Liver (tissue), 9 donors: Measurements from ENCODE around the gene PFKL. TPM values are rescaled to one million over a fixed set of nuclear protein-coding genes. Genes with fewer than 3 reads are reported as not detected.
"Not testable (repeated sequence)": the region's sequence is repeated elsewhere in the genome, so short reads cannot be mapped to it uniquely, and the experiment has no call there.

Source experiments
- DNase-seq: peaks from one replicate; pipeline ENCODE4 v3.0.0-alpha.2; 2017; ENCODE audit warnings: low spot score
- H3K27ac ChIP-seq, 2 donors: one replicate each; pipeline ENCODE4 v1.7.0; 2013; ENCODE audit warnings: inconsistent platforms in 2 of 2, low read length in 2 of 2, control low read depth in 1 of 2, low read depth in 1 of 2, mild to moderate bottlenecking in 1 of 2
- H3K27me3 ChIP-seq, 4 donors: one replicate each; pipeline versions ENCODE4 v1.6.1 to v1.7.0; 2013; ENCODE audit warnings: low read length in 3 of 4, inconsistent platforms in 1 of 4, mild to moderate bottlenecking in 1 of 4, moderate library complexity in 1 of 4; ENCODE audit not compliant: control insufficient read depth in 4 of 4, insufficient read depth in 4 of 4
- H3K36me3 ChIP-seq, 4 donors: one replicate each; pipeline versions ENCODE4 v1.6.1 to v1.7.0; 2013; ENCODE audit warnings: low read length in 3 of 4, mild to moderate bottlenecking in 3 of 4, low read depth in 1 of 4, moderate library complexity in 1 of 4; ENCODE audit not compliant: control insufficient read depth in 4 of 4, insufficient read depth in 3 of 4
- H3K4me1 ChIP-seq, 4 donors: one replicate each; pipeline versions ENCODE4 v1.6.1 to v1.7.0; 2013; ENCODE audit warnings: low read length in 3 of 4, mild to moderate bottlenecking in 3 of 4, moderate library complexity in 1 of 4; ENCODE audit not compliant: control insufficient read depth in 4 of 4, insufficient read depth in 4 of 4
- H3K4me3 ChIP-seq, 3 donors: one replicate each; pipeline versions ENCODE4 v1.6.1 to v1.7.0; 2013; ENCODE audit warnings: low read length in 3 of 3, control low read depth in 1 of 3, low read depth in 1 of 3, mild to moderate bottlenecking in 1 of 3
- H3K9ac ChIP-seq, 2 donors: one replicate each; pipeline ENCODE4 v1.7.0; 2013; ENCODE audit warnings: low read length in 2 of 2, mild to moderate bottlenecking in 2 of 2, moderate library complexity in 2 of 2, control low read depth in 1 of 2, low read depth in 1 of 2
- H3K9me3 ChIP-seq, 4 donors: one replicate each; pipeline versions ENCODE4 v1.6.1 to v1.7.0; 2013; ENCODE audit warnings: low read length in 3 of 4; ENCODE audit not compliant: control insufficient read depth in 4 of 4
- ATF3 ChIP-seq: IDR thresholded peaks from 2 replicates; pipeline ENCODE4 v1.6.1; 2016; ENCODE audit warnings: antibody characterized with exemption
- CTCF ChIP-seq: fragments of 150-350 bp; IDR thresholded peaks from 2 replicates; pipeline ENCODE4 v1.5.1; 2017; ENCODE audit warnings: improper control_type of control experiment, low read depth, low read length; ENCODE audit not compliant: missing input control
- EGR1 ChIP-seq, 2 donors: IDR thresholded peaks; 2 replicates each; pipeline ENCODE4 v1.6.1; 2016 to 2018; ENCODE audit warnings: antibody characterized with exemption in 2 of 2, low read depth in 2 of 2
- FOXA1 ChIP-seq: IDR thresholded peaks from 2 replicates; pipeline ENCODE4 v1.6.1; 2016; ENCODE audit warnings: antibody characterized with exemption
- FOXA2 ChIP-seq: IDR thresholded peaks from 2 replicates; pipeline ENCODE4 v1.6.1; 2016; ENCODE audit warnings: antibody characterized with exemption
- HNF4A ChIP-seq, 2 donors: conservative IDR thresholded peaks; 2 replicates each; pipeline ENCODE4 v1.6.1; 2016; ENCODE audit warnings: antibody characterized with exemption in 2 of 2, mild to moderate bottlenecking in 2 of 2
- HNF4G ChIP-seq: IDR thresholded peaks from 2 replicates; pipeline ENCODE4 v1.6.1; 2016; ENCODE audit warnings: antibody characterized with exemption
- JUND ChIP-seq, 2 donors: IDR thresholded peaks; 2 replicates each; pipeline ENCODE4 v1.6.1; 2016; ENCODE audit warnings: antibody characterized with exemption in 2 of 2
- MAX ChIP-seq: IDR thresholded peaks from 2 replicates; pipeline ENCODE4 v1.6.1; 2016; ENCODE audit warnings: antibody characterized with exemption
- NR2F2 ChIP-seq: IDR thresholded peaks from 2 replicates; pipeline ENCODE4 v1.6.1; 2016; ENCODE audit warnings: antibody characterized with exemption
- RAD21 ChIP-seq, 2 donors: IDR thresholded peaks; 2 replicates each; pipeline ENCODE4 v1.6.1; 2016; ENCODE audit warnings: antibody characterized with exemption in 2 of 2, mild to moderate bottlenecking in 2 of 2
- REST ChIP-seq: IDR thresholded peaks from 2 replicates; pipeline ENCODE4 v1.6.1; 2016; ENCODE audit warnings: antibody characterized with exemption, mild to moderate bottlenecking
- TAF1 ChIP-seq: conservative IDR thresholded peaks from 2 replicates; pipeline ENCODE4 v1.6.1; 2016; ENCODE audit warnings: antibody characterized with exemption, mild to moderate bottlenecking
- ZBTB33 ChIP-seq: IDR thresholded peaks from 2 replicates; pipeline ENCODE4 v1.6.1; 2016; ENCODE audit warnings: antibody characterized with exemption
- WGBS: extraction: QIAGEN DNeasy Blood & Tissue Kit; methylation state at CpG from one replicate; pipeline ENCODE4 v1.1.7; 2013; 5-methylcytosine and 5-hydroxymethylcytosine counted together
- polyA plus RNA-seq, 2 donors: library from polyadenylated mRNA; stranded (reverse) in 1 of 2; unstranded in 1 of 2; fragments of 200-250 nt in 1 of 2; fragments of >200 nt in 1 of 2; fragmentation: Nextera tagmentation in 1 of 2; extraction: Ambion mirVana in 1 of 2; gene quantifications; one replicate each; pipeline versions ENCODE4 v1.2.1 to v1.2.3, GENCODE V29; 2013 to 2015
- total RNA-seq, 2 donors: library from RNA; depleted of rRNA; stranded (reverse); fragments of >200 nt; gene quantifications; one replicate each; pipeline ENCODE4 v1.2.3, GENCODE V29; 2014
- donor health status: healthy.
- donor health status: healthy.
- donor health status: healthy.
- donor health status: healthy.
- donor health status: healthy.

The PFKL gene
- total and polyA plus RNA-seq, 4 donors = 48.1 to 98.4 (median 81.0) TPM

GRCh38 chr21:44361903-44362302, 62.0 kb downstream of the PFKL start:
- 84% methylated on average over 5 of the region's 5 CpGs for WGBS
- H3K27me3 ChIP-seq, H3K27ac ChIP-seq, DNase-seq, H3K4me3 ChIP-seq, H3K36me3 ChIP-seq, H3K9ac ChIP-seq, H3K9me3 ChIP-seq, H3K4me1 ChIP-seq: not testable (repeated sequence)

- no peak for DNase-seq
- Histone ChIP-seq H3K27me3 (no peaks in the 10 kb centered on the region), H3K36me3 (no peaks in the 10 kb centered on the region), H3K9ac (no peak overlapping the region), H3K9me3 (no peaks in the 10 kb centered on the region), H3K4me1 (no peaks in the 10 kb centered on the region), H3K27ac (no peak overlapping the region), H3K4me3 (no peak overlapping the region)
- 99% methylated on average over 1 of the region's 1 CpG for WGBS
- no peak for TF ChIP-seq NR2F2
- no peak for TF ChIP-seq MAX
- no peak for TF ChIP-seq CTCF
- TF ChIP-seq ATF3 = no peak
- no peak for TF ChIP-seq TAF1
- TF ChIP-seq HNF4G = no peak
- no peak for TF ChIP-seq FOXA2
- no peak for TF ChIP-seq REST
- no peak for TF ChIP-seq FOXA1
- TF ChIP-seq EGR1 (IDR thresholded peaks at IDR 0.05; ENCODE audit: low read depth in 2 of 2) = no peak
- no peak for TF ChIP-seq JUND (IDR thresholded peaks at IDR 0.05)
Observed at GRCh38 chr21:44363278-44363677, 63.4 kb downstream of the PFKL start.

GRCh38 chr21:44364151-44365053, 64.5 kb downstream of the PFKL start:
- H3K36me3 ChIP-seq = no peaks in the 10 kb centered on the region
- no peak for DNase-seq
- H3K9me3 ChIP-seq = no peaks in the 10 kb centered on the region
- no peak overlapping the region for H3K27ac ChIP-seq
- no peak overlapping the region for H3K4me3 ChIP-seq
- no peaks in the 10 kb centered on the region for H3K4me1 ChIP-seq
- TF ChIP-seq ATF3 = no peak
- no peak for TF ChIP-seq HNF4G
- TF ChIP-seq MAX = no peak
- no peak for TF ChIP-seq NR2F2
- TF ChIP-seq HNF4A (conservative IDR thresholded peaks at IDR 0.05) = no peak
- TF ChIP-seq ZBTB33 = no peak
- no peak for TF ChIP-seq RAD21 (IDR thresholded peaks at IDR 0.05)
- TF ChIP-seq JUND (IDR thresholded peaks at IDR 0.05) = no peak
- TF ChIP-seq FOXA1 = no peak
- H3K9ac ChIP-seq = no peak overlapping the region
- 85% methylated on average over 22 of the region's 22 CpGs for WGBS
- H3K27me3 ChIP-seq = no peaks in the 10 kb centered on the region
